AG10803 (cell line): ENCODE results near the gene NLRC3.

Source experiments
- DNase-seq: peaks from one replicate; pipeline ENCODE4 v3.0.0; 2010; ENCODE audit warnings: low read depth
- H3K4me3 ChIP-seq: 2 replicates; pipeline ENCODE4 v1.5.1; 2011; ENCODE audit warnings: mild to moderate bottlenecking, low read length, control low read depth
- TF ChIP-seq, protein P1 (sequence below): conservative IDR thresholded peaks from 2 replicates; pipeline ENCODE4 v1.5.1; 2011; ENCODE audit warnings: mild to moderate bottlenecking, low read length, control low read depth, inconsistent platforms

Gene NLRC3

DNA sequence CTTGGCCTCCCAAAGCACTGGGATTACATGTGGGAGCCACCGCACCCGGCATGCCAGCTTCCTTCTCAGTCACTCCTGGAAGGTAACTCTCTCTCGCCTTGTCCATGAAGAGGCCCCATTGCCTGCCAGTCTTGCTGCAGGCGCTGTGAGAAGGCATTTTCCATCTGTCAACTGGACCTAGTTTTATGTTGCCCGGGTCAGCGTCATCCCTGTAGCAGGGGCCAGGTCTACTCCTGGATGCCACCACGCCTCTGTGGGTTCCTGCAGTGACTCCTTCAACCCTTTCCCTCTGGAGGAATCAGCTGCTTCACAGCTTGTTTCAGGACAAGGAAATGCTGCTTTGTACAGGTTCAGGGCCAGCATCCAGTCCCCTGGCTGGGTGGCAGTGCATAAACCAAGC, 2.6 kb upstream of the NLRC3 start:
- H3K4me3 ChIP-seq, result no peak overlapping the region
- TF ChIP-seq, protein P1, sequence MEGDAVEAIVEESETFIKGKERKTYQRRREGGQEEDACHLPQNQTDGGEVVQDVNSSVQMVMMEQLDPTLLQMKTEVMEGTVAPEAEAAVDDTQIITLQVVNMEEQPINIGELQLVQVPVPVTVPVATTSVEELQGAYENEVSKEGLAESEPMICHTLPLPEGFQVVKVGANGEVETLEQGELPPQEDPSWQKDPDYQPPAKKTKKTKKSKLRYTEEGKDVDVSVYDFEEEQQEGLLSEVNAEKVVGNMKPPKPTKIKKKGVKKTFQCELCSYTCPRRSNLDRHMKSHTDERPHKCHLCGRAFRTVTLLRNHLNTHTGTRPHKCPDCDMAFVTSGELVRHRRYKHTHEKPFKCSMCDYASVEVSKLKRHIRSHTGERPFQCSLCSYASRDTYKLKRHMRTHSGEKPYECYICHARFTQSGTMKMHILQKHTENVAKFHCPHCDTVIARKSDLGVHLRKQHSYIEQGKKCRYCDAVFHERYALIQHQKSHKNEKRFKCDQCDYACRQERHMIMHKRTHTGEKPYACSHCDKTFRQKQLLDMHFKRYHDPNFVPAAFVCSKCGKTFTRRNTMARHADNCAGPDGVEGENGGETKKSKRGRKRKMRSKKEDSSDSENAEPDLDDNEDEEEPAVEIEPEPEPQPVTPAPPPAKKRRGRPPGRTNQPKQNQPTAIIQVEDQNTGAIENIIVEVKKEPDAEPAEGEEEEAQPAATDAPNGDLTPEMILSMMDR, result no peak
- no peak for DNase-seq

DNA sequence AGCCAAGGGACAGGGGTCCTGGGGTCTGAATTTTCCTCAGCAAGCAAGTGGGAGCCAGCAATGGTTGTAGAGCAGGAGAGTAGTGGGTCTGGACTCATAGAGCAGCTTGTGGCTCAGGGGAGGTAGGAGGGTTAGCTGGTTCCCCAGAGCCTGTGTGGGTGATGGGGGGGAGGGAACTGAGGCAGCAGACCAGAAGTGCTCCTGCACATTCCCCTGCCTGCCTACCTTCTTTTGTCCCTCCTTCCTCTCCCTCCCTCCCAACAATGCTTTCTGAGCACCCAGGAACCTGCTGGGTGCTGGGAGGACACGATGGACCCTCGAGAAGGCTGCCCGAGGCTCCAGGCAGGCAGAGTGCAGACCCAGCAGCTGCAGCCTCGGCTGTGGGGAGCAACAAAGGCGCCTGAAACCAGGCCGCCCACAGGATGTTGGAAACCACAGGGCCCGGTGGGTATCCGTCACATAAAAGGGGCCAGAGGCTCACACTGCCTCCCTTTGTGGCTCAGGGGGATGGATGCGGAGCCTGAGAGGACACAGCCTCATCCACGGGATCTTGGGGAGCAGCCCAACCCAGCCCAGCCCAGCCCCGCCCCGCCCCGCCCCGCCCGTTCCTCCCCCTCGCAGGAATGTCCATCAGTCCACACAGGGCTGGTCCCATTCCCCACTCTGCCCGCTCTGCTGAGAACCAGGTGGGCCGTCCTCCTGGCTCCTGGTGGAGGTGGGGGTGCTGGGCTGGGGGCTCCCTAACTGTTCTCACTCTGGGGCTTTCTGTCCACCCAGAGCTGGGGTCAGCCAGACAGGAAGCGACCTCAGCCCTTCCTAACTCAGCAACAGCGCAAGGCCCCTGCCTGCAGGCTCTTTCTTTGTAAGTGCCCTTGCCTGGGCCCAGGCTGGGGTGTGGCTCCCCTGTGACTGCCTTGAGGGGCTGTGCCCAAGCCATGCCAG, 1.7 kb upstream of the NLRC3 start:
- DNase-seq, result no peak
- no peak overlapping the region for H3K4me3 ChIP-seq
- TF ChIP-seq, protein P1, result no peak

DNA sequence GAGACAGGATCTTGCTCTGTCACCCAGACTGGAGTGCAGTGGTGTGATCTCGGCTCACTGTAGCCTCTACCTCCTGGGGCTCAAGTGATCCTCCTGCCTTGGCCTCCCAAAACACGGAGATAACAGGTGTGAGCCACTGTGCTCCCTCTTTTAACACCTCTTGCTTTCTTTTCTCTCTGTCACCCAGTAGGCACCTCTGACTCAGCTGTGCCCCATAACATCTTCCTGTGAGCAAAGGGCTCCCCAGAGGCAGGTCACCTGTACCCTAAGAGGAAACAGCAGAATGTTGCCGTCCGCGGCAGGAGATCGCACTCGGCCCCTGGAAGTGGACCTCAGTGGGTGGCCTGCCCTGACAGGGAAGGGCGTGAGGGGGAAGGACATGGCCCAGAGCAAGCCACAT, 918 bp upstream of the NLRC3 start:
- no peak overlapping the region for H3K4me3 ChIP-seq
- TF ChIP-seq, protein P1, result no peak
- DNase-seq, result no peak

DNA sequence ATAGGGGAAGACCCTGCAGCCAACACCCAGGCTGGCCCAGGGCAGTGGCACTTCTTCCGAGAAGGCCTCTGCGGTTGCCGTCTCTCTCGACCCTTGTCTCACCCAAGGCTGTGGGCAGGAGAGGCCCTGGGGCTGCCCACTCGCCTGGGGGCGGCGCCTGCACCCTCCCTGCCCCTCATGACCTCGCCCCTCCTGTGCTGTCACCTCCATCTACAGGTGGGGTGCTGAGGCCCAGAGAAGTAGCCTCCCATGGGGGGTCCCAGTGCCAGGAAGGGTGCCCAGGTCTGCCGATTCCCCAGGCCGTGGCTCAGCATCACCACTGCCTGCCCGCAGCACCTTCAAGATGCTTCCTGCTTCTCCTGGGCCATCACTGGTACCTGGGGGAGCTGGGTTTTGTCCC, 992 bp downstream of the NLRC3 start:
- no peak overlapping the region for H3K4me3 ChIP-seq
- no peak for DNase-seq
- TF ChIP-seq, protein P1, result no peak

DNA sequence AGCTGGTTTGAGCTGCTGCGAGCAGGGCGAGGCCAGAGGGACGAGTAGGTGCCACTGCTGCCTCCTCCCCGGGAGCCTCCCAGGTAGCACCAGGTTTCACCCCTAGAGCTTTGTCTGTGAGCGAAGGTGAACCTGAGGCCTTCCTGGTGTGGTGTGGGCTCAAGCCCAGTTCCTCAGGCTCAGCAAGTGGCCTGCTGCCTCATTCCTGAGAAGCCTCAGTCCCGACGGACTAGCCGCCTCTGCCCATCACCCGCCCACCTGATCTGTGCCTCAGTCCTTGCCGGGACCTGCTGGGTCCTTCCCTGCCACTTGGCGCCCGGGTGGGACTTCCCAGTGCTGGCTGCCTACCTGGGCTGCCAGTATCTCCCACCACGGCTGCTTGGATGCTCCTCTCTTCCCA, 1.7 kb downstream of the NLRC3 start:
- TF ChIP-seq, protein P1, result no peak
- no peak overlapping the region for H3K4me3 ChIP-seq
- DNase-seq, result no peak

DNA sequence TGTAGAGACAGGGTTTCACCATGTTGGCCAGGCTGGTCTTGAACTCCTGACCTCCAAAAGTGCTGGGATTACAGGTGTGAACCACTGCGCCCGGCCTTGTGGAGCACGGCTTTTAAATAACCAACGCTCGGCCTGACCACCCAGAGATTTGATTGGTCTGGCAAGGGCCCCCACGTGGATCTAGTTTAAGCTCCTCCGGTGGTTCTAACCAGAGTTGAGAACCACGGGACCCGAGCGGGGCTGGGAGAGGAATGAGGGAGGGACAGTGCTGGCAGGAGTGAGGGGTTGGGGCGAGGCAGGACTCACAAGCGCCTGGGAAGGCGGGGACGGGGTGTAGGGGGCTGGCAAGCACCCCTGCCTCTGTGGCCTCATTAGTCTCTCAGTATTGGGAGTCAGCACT, 3.0 kb downstream of the NLRC3 start:
- no peak overlapping the region for H3K4me3 ChIP-seq
- TF ChIP-seq, protein P1, result no peak
- no peak for DNase-seq
